H9 (cell line): ENCODE measurements around the gene RUNX1. TPM values are rescaled to one million over a fixed set of nuclear protein-coding genes. Genes with fewer than 3 reads are reported as not detected.

Experiments used
- DNase-seq: peaks from one replicate; pipeline ENCODE4 v3.0.0-alpha.2; 2017
- H2AFZ ChIP-seq: one replicate; pipeline ENCODE4 v1.6.1; 2013; ENCODE audit warnings: mild to moderate bottlenecking, low read length, control low read depth, moderate library complexity
- H2AK5ac ChIP-seq: 2 replicates; pipeline ENCODE4 v1.6.1; 2013; ENCODE audit warnings: low read length, control low read depth, mixed read lengths; ENCODE audit not compliant: insufficient read length
- H2BK120ac ChIP-seq: one replicate; pipeline ENCODE4 v1.6.1; 2013; ENCODE audit warnings: low read depth, mild to moderate bottlenecking, low read length, control low read depth, inconsistent platforms; ENCODE audit not compliant: poor library complexity, severe bottlenecking
- H2BK12ac ChIP-seq: 2 replicates; pipeline ENCODE4 v1.6.1; 2013; ENCODE audit warnings: low read length, control low read depth, mixed read lengths, low read depth; ENCODE audit not compliant: insufficient read length
- H2BK15ac ChIP-seq: 2 replicates; pipeline ENCODE4 v1.6.1; 2013; ENCODE audit warnings: low read depth, low read length, control low read depth
- H2BK20ac ChIP-seq: one replicate; pipeline ENCODE4 v1.6.1; 2013; ENCODE audit warnings: low read depth, mild to moderate bottlenecking, low read length, control low read depth, inconsistent platforms; ENCODE audit not compliant: poor library complexity, severe bottlenecking
- H2BK5ac ChIP-seq: 2 replicates; pipeline ENCODE4 v1.6.1; 2013; ENCODE audit warnings: low read length, control low read depth, mixed read lengths; ENCODE audit not compliant: insufficient read length
- H3K14ac ChIP-seq: 2 replicates; pipeline ENCODE4 v1.6.1; 2013; ENCODE audit warnings: low read length, control low read depth; ENCODE audit not compliant: insufficient read depth
- H3K18ac ChIP-seq: 2 replicates; pipeline ENCODE4 v1.6.1; 2013; ENCODE audit warnings: low read depth, mild to moderate bottlenecking, mixed read lengths, low read length, control low read depth; ENCODE audit not compliant: insufficient read length
- H3K23ac ChIP-seq: 2 replicates; pipeline ENCODE4 v1.6.1; 2013; ENCODE audit warnings: low read length, control low read depth, mixed read lengths, low read depth; ENCODE audit not compliant: insufficient read length
- H3K23me2 ChIP-seq: 2 replicates; pipeline ENCODE4 v1.6.1; 2013; ENCODE audit warnings: low read depth, mild to moderate bottlenecking, mixed read lengths, low read length, control low read depth; ENCODE audit not compliant: insufficient read length, poor library complexity, severe bottlenecking
- H3K27ac ChIP-seq: 2 replicates; pipeline ENCODE4 v1.5.1; 2013; ENCODE audit warnings: low read length, control low read depth, mixed read lengths, low read depth; ENCODE audit not compliant: insufficient read length
- H3K27me3 ChIP-seq: 2 replicates; pipeline ENCODE4 v1.6.1; 2013; ENCODE audit warnings: low read length, control low read depth, inconsistent platforms; ENCODE audit not compliant: insufficient read depth
- H3K4ac ChIP-seq: 2 replicates; pipeline ENCODE4 v1.6.1; 2013; ENCODE audit warnings: low read depth, mild to moderate bottlenecking, control low read depth, inconsistent platforms, low read length, moderate library complexity
- H3K4me1 ChIP-seq: 2 replicates; pipeline ENCODE4 v1.6.1; 2013; ENCODE audit warnings: low read length, control low read depth, inconsistent platforms; ENCODE audit not compliant: insufficient read depth
- H3K4me2 ChIP-seq: 2 replicates; pipeline ENCODE4 v1.6.1; 2013; ENCODE audit warnings: low read length, control low read depth, mixed read lengths; ENCODE audit not compliant: insufficient read length, insufficient read depth
- H3K56ac ChIP-seq: 2 replicates; pipeline ENCODE4 v1.6.1; 2013; ENCODE audit warnings: low read depth, mild to moderate bottlenecking, mixed read lengths, low read length, control low read depth; ENCODE audit not compliant: insufficient read length
- H3K79me1 ChIP-seq: 2 replicates; pipeline ENCODE4 v1.6.1; 2013; ENCODE audit warnings: low read depth, mild to moderate bottlenecking, moderate library complexity, low read length, control low read depth, inconsistent platforms; ENCODE audit not compliant: insufficient read depth, poor library complexity, severe bottlenecking
- H3K79me2 ChIP-seq: 2 replicates; pipeline ENCODE4 v1.6.1; 2013; ENCODE audit warnings: low read length, control low read depth, inconsistent platforms; ENCODE audit not compliant: insufficient read depth
- H3K9ac ChIP-seq: 2 replicates; pipeline ENCODE4 v1.6.1; 2013; ENCODE audit warnings: low read length, control low read depth, mixed read lengths; ENCODE audit not compliant: insufficient read length; ENCODE audit errors: extremely low read depth
- H3K9me3 ChIP-seq: one replicate; pipeline ENCODE4 v1.6.1; 2013; ENCODE audit warnings: low read depth, low read length, inconsistent platforms; ENCODE audit not compliant: control insufficient read depth
- H3T11ph ChIP-seq: one replicate; pipeline ENCODE4 v1.6.1; 2013; ENCODE audit warnings: mild to moderate bottlenecking, low read length, control low read depth, inconsistent platforms
- H4K20me1 ChIP-seq: one replicate; pipeline ENCODE4 v1.6.1; 2013; ENCODE audit not compliant: control insufficient read depth, insufficient read length, insufficient read depth
- H4K5ac ChIP-seq: 2 replicates; pipeline ENCODE4 v1.6.1; 2013; ENCODE audit warnings: low read depth, mild to moderate bottlenecking, mixed read lengths, low read length, control low read depth; ENCODE audit not compliant: insufficient read length
- H4K8ac ChIP-seq: replicated peaks from 2 replicates; pipeline ENCODE4 v1.6.1; 2013; ENCODE audit warnings: low read length, control low read depth, mixed read lengths, low read depth; ENCODE audit not compliant: insufficient read length
- H4K91ac ChIP-seq: 2 replicates; pipeline ENCODE4 v1.6.1; 2013; ENCODE audit warnings: low read depth, mild to moderate bottlenecking, moderate library complexity, mixed read lengths, low read length, control low read depth; ENCODE audit not compliant: insufficient read length
- H3K27ac Mint-ChIP-seq, 3 experiments: 2 replicates in 2 of 3; 3 replicates in 1 of 3; pipeline ENCODE4 v1.8.0; 2020 to 2021; ENCODE audit warnings: mixed read lengths in 3 of 3, mild to moderate bottlenecking in 1 of 3, moderate library complexity in 1 of 3
- H3K27me3 Mint-ChIP-seq: 2 replicates; pipeline ENCODE4 v1.8.0; 2021; ENCODE audit warnings: low read depth, mild to moderate bottlenecking, moderate library complexity, mixed read lengths
- H3K36me3 Mint-ChIP-seq, 3 experiments: 2 replicates in 2 of 3; 3 replicates in 1 of 3; pipeline ENCODE4 v1.8.0; 2020 to 2021; ENCODE audit warnings: low read depth in 3 of 3, mixed read lengths in 3 of 3; ENCODE audit not compliant: insufficient read depth in 1 of 3
- H3K4me1 Mint-ChIP-seq, 2 experiments: 2 replicates each; pipeline ENCODE4 v1.8.0; 2020; ENCODE audit warnings: mixed read lengths in 2 of 2
- H3K4me3 Mint-ChIP-seq, 2 experiments: 2 replicates in 1 of 2; 3 replicates in 1 of 2; pipeline ENCODE4 v1.8.0; 2020 to 2021; ENCODE audit warnings: mild to moderate bottlenecking in 2 of 2, mixed read lengths in 2 of 2, moderate library complexity in 1 of 2
- H3K9me3 Mint-ChIP-seq, 2 experiments: 2 replicates in 1 of 2; 3 replicates in 1 of 2; pipeline ENCODE4 v1.8.0; 2020; ENCODE audit warnings: mild to moderate bottlenecking in 2 of 2, mixed read lengths in 2 of 2, moderate library complexity in 1 of 2
- CTCF ChIP-seq: fragments of 200-600 bp; sonication (generic); conservative IDR thresholded peaks from 3 replicates; pipeline ENCODE4 v1.8.0; 2021; ENCODE audit warnings: antibody characterized with exemption, mild to moderate bottlenecking
- WGBS: extraction: QIAGEN DNeasy Blood & Tissue Kit; methylation state at CpG from one replicate; pipeline ENCODE4 v1.1.7; 2013; ENCODE audit warnings: missing lambda C conversion rate, low lambda C conversion rate, mixed read lengths; ENCODE audit not compliant: insufficient read length; ENCODE audit errors: extremely low coverage; 5-methylcytosine and 5-hydroxymethylcytosine counted together
- total RNA-seq: library from RNA; stranded (reverse); gene quantifications from 2 replicates; pipeline ENCODE4 v1.2.1, GENCODE V29; 2021

Gene RUNX1
- total RNA-seq, 1 experiment from 2014 or later = 0.72 TPM

DNA sequence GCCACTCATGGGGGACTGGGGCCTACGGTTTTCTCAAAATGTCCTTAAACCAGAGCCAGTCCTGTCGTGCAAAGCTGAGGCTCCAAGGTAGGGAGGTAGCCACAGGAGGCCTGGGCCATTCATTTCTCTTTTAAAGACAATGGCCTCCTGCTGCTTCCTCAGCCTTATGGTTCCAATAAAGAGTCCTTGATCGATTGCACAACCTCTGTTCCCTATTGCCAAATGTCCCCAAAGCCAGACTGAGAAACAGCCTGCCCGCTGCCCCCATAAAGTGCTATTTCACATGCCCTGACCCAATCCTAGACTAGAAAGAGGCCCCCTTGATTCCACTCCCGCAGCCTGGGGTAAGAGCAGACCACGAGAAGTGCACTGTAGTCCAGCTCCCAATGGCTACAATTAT lies 213.6 kb downstream of the RUNX1 start:
- WGBS = no CpG with 5 or more reads among the region's 6 CpGs

More for the DNA sequence above, 213.6 kb downstream of the RUNX1 start:
- Histone ChIP-seq H3K27ac (no peak overlapping the region), H3K14ac (no peak overlapping the region), H3K4ac (no peak overlapping the region), H3T11ph (no peak overlapping the region), H3K23me2 (no peaks in the 10 kb centered on the region), H3K56ac (no peak overlapping the region), H3K79me2 (no peaks in the 10 kb centered on the region), H4K5ac (no peak overlapping the region), H3K79me1 (no peaks in the 10 kb centered on the region), H2AFZ (no peak overlapping the region), H3K18ac (no peak overlapping the region), H4K20me1 (no peaks in the 10 kb centered on the region), H4K91ac (no peak overlapping the region), H3K4me2 (no peak overlapping the region), H2BK15ac (no peak overlapping the region), H3K9me3 (no peaks in the 10 kb centered on the region), H4K8ac (no peak overlapping the region), H2BK120ac (no peak overlapping the region), H3K27me3 (no peaks in the 10 kb centered on the region), H2AK5ac (no peak overlapping the region), H3K4me1 (peaks cover 8% of the 10 kb centered on the region), H2BK5ac (no peak overlapping the region), H2BK20ac (no peak overlapping the region), H3K23ac (no peak overlapping the region), H3K9ac (no peak overlapping the region), H2BK12ac (no peak overlapping the region)
- Mint-ChIP-seq H3K4me1 (peaks cover 41 to 48% of the 10 kb centered on the region in 2 experiments), H3K4me3 (no peak overlapping the region), H3K27me3 (peaks cover 16% of the 10 kb centered on the region), H3K27ac (peak overlapping the region in 2 of 3 experiments; percentile 33 to 66; a peak in 1 of 7 replicates), H3K9me3 (no peaks in the 10 kb centered on the region), H3K36me3 (no peaks in the 10 kb centered on the region)
- TF ChIP-seq CTCF = no peak
- peak; percentile 52 for DNase-seq
